ENCODE data around the gene TCHH.
"Not testable (repeated sequence)": the region's sequence is repeated elsewhere in the genome, so short reads cannot be mapped to it uniquely, and the experiment has no call there.

Gene TCHH

GRCh38 chr1:152111515-152111968 is 3.7 kb downstream of the TCHH start:
- in situ Hi-C loops (cut with MboI; ENCODE audit: low sequenced_read_pairs): no loop called here

DNA sequence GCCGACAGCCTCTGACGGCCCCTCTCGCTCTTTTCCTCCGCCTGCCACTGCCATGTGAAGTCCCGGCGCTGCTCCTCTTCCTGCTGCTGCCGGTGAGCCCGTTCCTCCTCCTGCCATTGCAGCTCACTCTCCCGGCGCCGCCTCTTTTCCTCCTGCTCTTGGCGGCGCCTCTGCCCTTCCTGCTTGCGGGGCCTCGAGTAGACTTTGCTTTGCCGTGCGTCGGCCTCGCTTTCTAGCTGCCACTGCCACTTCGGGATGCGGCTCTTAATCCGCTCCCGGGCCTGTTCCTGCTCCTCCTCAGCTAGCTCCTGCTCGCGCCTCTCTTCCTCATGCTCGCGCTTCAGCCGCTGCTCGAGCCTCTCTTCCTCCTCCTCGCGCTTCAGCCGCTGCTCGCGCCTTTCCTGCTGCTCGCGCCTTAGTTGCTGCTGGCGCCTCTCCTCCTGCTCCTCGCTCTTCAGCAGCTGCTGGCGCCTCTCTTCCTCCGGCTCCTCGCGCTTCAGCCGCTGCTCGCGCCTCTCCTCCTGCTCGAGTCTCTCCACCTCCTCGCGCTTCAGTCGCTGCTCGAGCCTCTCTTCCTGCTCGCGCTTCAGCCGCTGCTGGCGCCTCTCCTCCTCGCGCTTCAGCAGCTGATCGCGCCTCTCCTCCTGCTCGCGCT is 4.3 kb downstream of the TCHH start:
- in situ Hi-C loops (cut with MboI; ENCODE audit: low sequenced_read_pairs): no loop called here

DNA sequence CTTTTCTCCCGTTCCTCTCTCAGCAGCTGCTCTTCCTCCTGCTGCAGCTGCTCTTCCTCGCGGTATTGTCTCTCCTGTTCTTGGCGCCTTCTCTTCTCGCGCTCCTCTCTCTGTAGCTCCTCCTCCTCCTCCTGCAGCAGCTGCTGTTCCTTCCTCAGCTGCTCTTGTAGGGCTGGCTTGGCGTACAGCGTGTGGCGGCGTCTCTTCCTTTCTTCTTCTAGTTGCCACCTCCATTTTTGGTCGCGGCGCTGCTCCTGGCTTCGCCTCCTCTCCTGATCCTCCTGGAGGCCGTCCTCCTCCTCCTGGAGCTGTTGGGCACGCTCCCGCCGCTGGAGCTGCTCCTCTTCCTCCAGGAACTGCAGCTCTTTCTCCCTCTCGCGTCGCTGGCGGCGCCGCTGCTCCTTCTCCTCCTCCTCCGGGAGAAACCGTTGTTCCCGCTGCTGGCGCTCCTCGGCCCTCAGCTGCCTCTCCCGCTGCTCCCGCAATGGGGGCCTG is 4.8 kb downstream of the TCHH start:
- in situ Hi-C loops (cut with MboI; ENCODE audit: low sequenced_read_pairs): no loop called here

DNA sequence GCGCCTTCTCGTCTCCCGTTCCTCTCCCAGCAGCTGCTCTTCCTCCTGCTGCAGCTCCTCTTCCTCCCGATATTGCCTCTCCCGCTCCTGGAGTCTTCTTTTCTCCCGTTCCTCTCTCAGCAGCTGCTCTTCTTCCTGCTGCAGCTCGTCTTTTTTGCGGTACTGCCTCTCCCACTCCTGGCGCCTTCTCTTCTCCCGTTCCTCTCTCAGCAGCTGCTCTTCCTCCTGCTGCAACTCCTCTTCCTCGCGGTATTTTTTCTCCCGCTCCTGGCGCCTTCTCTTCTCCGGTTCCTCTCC is 5.3 kb downstream of the TCHH start:
- in situ Hi-C loops (cut with MboI; ENCODE audit: low sequenced_read_pairs): no loop called here

- in situ Hi-C loops (cut with MboI; ENCODE audit: low sequenced_read_pairs): no loop called here
These were observed 5.8 kb downstream of the TCHH start for GRCh38 chr1:152109231-152109997.

DNA sequence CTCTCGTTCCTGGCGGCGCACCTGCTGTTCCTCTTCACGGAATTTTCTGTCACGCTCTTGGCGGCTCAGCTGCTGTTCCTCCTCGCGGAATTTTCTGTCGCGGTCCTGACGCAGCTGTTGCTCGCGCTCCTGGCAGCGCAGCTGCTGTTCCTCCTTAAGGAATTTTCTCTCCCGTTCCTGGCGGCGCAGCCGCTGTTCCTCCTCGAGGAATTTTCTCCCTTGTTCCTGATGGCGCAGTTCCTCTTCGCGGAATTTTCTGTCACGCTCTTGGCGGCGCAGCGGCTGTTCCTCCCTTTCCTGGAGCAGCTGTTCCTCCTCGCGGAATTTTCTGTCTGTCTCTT is 6.4 kb downstream of the TCHH start:
- in situ Hi-C loops (cut with MboI; ENCODE audit: low sequenced_read_pairs): no loop called here

- in situ Hi-C loops (cut with MboI; ENCODE audit: low sequenced_read_pairs): no loop called here
These were observed 7.0 kb downstream of the TCHH start for GRCh38 chr1:152107984-152108881.

- in situ Hi-C loops (cut with MboI; ENCODE audit: low sequenced_read_pairs): no loop called here
These were observed 7.9 kb downstream of the TCHH start for GRCh38 chr1:152107031-152107983.

GRCh38 chr1:152104854-152105253 is 10.4 kb downstream of the TCHH start:
- in situ Hi-C loops (cut with MboI; ENCODE audit: low sequenced_read_pairs): no loop called here

- in situ Hi-C loops (cut with MboI; ENCODE audit: low sequenced_read_pairs): no loop called here
These were observed 18.3 kb downstream of the TCHH start for GRCh38 chr1:152096931-152097330.

- in situ Hi-C loops (cut with MboI; ENCODE audit: low sequenced_read_pairs): no loop called here
These were observed 26.1 kb downstream of the TCHH start, which contains the start of gene TCHHL1 for GRCh38 chr1:152089014-152089674. TSS of gene TCHHL1 (minus strand) at chr1:152089064. CDS start at chr1:152088143, 921 bp downstream.

DNA sequence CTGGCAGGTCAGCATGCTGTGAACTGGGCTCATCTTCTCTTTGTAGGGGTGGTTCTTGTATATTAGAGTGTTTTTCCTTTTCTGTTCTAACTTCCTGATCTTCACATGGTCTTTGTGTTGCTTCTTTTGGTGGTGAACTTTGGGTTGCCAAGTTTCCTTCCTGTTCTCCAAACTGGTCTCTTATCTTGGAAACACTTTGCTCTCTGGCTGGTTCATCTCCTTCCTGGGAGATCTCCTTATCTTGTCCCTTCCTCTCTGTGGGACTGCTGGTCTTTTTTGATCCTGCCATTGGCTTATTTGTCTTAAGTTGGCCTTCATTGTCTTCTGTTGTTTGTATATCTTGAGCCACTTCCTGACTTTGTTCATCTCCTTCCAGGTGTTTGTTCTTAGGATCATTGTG is 28.5 kb downstream of the TCHH start:
- in situ Hi-C loops (cut with MboI; ENCODE audit: low sequenced_read_pairs): no loop called here

GRCh38 chr1:152084853-152085252 is 30.4 kb downstream of the TCHH start:
- in situ Hi-C loops (cut with MboI; ENCODE audit: low sequenced_read_pairs): no loop called here

- in situ Hi-C loops (cut with MboI; ENCODE audit: low sequenced_read_pairs): not testable (repeated sequence)
These were observed 34.2 kb downstream of the TCHH start for GRCh38 chr1:152081026-152081425.

GRCh38 chr1:152080494-152080893 is 34.8 kb downstream of the TCHH start:
- in situ Hi-C loops (cut with MboI; ENCODE audit: low sequenced_read_pairs): not testable (repeated sequence)

GRCh38 chr1:152078831-152079441 is 36.3 kb downstream of the TCHH start:
- in situ Hi-C loops (cut with MboI; ENCODE audit: low sequenced_read_pairs): no loop called here

- in situ Hi-C loops (cut with MboI; ENCODE audit: low sequenced_read_pairs): no loop called here
These were observed 42.9 kb downstream of the TCHH start for GRCh38 chr1:152072311-152072710.

- in situ Hi-C loops (cut with MboI; ENCODE audit: low sequenced_read_pairs): no loop called here
These were observed 44.1 kb downstream of the TCHH start for GRCh38 chr1:152071123-152071522.

GRCh38 chr1:152067929-152068328 is 47.3 kb downstream of the TCHH start:
- in situ Hi-C loops (cut with MboI; ENCODE audit: low sequenced_read_pairs): no loop called here

Measured in HL-60/S4 treated with phorbol 12-myristate 13-acetate at 8.2 ng/mL for 4 days and 3 days (cell line).